Hippocampal formation (tissue), 2 donors: ENCODE data around the gene P3R3URF.
A peak's percentile ranks its signal among the peaks of the same experiment; 100 is the strongest.
"Not testable (repeated sequence)": the region's sequence is repeated elsewhere in the genome, so short reads cannot be mapped to it uniquely, and the experiment has no call there.

ENCODE experiments used
- DNase-seq, 2 donors: peaks; one replicate each; lab custom pipeline; 2025; lab: John Stamatoyannopoulos, UW

P3R3URF gene

DNA sequence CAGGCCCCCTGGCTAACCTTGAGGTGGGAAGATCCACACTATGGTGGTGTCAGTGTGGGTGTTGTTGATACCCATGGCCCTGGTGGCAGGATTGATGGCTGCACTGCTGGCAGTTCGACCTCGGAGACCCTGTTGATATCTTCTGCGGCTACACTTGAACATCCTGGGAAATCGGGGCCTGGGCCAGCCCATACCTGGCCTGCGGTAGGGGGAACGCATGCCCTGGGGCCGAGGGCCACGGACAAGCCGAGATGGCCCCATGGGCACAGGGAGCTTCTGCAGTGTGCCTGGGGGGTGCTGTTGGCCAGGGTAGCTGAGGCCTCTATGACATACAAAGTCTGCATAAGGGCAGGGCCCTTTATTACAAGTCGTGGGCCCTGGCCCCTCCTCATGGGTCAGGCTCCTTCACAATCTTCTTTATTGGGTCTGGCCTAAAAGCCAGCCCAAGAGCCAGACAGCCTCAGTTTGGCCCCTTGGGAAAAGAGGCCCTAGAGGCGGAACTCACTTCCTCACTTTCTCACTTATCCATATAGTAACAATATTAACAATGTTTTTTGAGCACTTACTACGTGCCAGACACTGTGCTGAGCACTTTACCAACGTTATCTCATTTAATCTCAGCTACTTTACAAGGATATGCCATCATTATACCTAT is at the start of gene P3R3URF:
Gene P3R3URF, minus strand, starts transcription at position 278 of the 655 bp plus-strand sequence. Its CDS starts 17 bp downstream, at position 261.
- DNase-seq, result no peak

DNA sequence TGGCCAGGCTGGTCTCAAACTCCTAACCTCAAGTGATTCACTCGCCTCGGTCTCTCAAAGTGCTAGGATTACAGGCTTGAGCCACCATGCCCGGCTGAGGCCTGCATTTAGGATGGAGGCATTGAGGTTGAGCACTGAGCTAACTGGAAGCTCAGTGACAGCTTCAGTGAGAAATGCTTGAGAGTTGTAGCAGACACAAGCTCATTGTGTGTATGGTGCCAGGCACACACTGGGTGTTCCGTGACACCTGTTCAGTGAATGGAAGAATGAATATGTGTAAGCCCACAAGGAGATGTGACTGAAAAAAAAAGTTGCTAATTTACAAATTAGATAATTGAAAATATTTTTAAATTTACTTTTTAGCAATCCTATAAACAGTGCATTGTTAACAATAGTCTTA is 48.7 kb upstream of the P3R3URF start:
- DNase-seq, result no peak

DNA sequence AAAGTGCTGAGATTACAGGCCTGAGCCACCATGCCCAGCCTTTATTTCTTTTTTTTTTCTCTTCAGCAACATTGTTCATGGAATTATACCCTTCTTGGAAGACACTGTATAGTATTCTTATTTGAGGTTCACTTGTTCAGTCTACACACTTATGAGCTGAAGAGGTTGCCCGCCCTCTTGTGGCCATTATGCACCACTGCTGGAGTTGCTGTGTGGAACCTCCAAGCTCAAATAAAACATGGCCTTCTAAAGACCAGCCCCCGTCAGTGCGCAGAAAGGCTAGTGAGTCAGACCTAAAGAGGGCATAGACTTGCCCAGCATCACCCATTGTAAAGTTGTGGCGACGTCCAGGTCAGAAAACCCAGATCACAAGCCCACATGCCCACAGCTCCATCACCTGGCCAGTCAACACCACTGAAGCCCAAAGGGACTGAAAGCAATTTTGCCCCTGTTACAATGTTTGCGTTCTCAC is 47.2 kb upstream of the P3R3URF start:
- peak; percentile 60 to 92 for DNase-seq

GRCh38 chr1:46223055-46223454 is 46.8 kb upstream of the P3R3URF start:
- DNase-seq, result not testable (repeated sequence)

GRCh38 chr1:46221749-46222148 is 45.5 kb upstream of the P3R3URF start:
- peak; percentile 84 to 87 for DNase-seq

DNA sequence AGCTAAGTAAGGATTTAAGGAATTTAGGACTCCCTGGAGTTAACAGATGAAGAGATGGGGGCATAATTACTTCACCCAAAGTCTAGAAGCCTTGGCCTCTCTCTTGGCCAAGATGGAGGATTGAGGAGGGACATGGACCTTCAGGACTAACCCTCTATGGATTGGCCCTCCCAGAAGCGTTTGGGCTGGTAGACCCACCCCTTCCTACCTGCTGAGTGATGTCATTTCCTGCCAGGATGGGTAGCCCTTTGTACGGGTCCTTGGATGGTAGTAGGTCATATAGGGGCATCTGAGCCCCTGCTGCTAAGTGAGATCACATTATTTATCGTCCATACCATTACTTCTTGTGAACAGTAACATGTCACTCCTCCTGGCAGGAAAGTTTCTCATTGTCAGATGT is 44.5 kb upstream of the P3R3URF start:
- DNase-seq, result no peak

- no peak for DNase-seq
Measured at GRCh38 chr1:46219551-46220520, 43.5 kb upstream of the P3R3URF start.

- DNase-seq, result no peak
Measured at GRCh38 chr1:46218443-46218842, 42.2 kb upstream of the P3R3URF start.

- DNase-seq, result no peak
Measured at GRCh38 chr1:46215504-46215903, 39.2 kb upstream of the P3R3URF start.

DNA sequence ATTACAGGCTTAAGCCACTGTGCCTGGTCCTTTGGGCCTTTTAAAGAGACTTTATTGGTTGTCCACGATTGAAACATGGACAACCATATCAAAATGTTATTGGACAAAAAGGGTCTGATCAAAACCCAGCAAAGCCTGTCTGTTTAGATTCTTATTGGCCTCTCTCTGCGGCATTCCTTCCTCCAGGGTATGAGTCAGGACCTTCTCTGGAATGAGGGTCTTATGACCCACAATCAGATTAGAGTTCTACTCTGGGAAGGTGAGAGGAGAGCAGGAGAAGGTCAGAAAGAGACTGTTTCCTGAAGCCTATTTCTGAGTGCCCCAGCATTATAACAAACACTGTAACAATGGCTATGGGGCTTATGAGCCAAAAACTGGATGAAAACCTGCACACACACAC is 34.8 kb upstream of the P3R3URF start:
- DNase-seq, result no peak

GRCh38 chr1:46210561-46210960 is 34.3 kb upstream of the P3R3URF start:
- DNase-seq, result no peak

GRCh38 chr1:46206399-46206798 is 30.1 kb upstream of the P3R3URF start:
- DNase-seq, result no peak

- no peak for DNase-seq
Measured at GRCh38 chr1:46205791-46206190, 29.5 kb upstream of the P3R3URF start.

- DNase-seq, result no peak
Measured at GRCh38 chr1:46205141-46205540, 28.9 kb upstream of the P3R3URF start.

GRCh38 chr1:46204406-46204742 is 28.1 kb upstream of the P3R3URF start:
- DNase-seq, result peak; percentile 27 to 45

- DNase-seq, result peak; percentile 22 to 53
Measured at GRCh38 chr1:46203738-46204405, 27.6 kb upstream of the P3R3URF start.

DNA sequence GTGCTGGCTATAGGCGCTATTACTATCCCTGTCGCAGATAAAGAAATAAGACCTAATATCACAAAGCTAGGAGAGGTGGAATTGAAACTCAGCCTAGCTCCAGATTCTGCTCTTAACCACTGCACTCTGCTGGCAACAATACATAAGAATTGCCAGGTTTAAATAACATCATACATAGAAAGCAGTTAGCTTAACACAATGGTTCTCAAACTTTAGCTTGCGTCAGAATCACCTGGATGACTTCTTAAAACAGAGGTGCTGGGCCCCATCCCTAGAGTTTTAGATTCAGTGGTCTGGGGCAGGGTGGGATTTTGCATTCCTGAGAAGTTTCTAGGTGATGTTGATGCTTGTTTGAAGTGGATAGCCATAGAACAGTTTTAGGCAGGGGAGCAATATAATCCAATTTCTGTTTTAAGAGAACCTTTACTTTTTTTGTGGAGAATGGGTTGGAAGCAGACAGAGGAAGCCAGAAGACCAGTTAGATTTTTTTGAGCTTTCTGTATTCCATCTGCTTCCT is 23.0 kb upstream of the P3R3URF start:
- no peak for DNase-seq

GRCh38 chr1:46197964-46198811 is 21.9 kb upstream of the P3R3URF start, which contains the start of gene POMGNT1:
TSS of gene POMGNT1 (minus strand) at chr1:46198434. CDS start at chr1:46197821, 613 bp downstream.
- peak in 1 of 2 donors; percentile 58 for DNase-seq

DNA sequence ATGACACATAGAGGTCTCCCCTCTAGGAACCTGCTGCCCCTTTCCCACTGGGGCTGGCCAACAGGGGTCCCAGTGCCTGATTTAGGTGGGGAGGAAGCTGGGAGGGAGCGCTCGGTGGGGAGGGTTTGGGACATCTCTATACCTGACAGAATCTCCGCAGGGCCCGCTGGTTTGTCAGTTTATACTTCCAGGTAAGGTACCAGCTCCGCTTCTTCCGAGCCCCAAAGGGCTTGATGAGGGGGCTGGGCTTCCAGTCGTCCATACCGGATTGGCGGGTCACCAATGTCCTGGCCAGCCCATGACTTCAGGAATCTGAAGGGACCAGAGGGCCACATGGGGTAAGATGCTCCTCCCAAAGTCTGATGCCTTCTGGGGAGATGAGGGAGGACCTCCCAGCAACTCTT is 21.3 kb upstream of the P3R3URF start:
- DNase-seq, result no peak

GRCh38 chr1:46196609-46197008 is 20.3 kb upstream of the P3R3URF start:
- no peak for DNase-seq

DNA sequence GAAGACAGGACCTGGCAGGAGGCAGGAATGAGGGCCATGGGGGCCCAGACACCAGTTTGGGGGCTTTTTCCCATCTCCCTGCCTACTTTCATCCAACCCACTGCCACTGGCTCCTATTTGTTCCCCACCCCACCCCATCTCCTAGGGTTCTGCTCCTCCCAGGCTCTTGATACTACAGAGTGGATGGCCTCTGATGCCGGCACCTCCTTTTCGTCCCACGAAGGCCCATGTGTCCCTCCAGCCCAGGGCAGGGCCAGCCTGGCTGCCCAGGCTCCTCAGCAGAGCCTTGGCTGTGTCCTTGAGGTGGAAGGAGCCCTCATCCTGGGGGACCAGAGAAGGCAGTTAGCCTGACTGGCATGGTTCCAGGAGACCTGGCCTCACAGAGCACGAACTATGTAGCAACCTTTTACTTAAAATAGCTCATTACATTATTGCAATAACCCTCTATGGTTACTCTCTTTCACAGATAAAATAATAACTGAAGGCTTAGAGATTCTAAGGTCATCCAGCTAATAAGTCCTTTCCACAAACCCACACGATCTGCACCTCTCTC is 18.4 kb upstream of the P3R3URF start:
- no peak for DNase-seq
